Activated T-cell treated with anti-CD3 and anti-CD28 coated beads, Interleukin-2, amount 50 U/mL, for 72 hours (primary cell): Measurements from ENCODE around the gene UNC119B. TPM values are rescaled to one million over a fixed set of nuclear protein-coding genes. Genes with fewer than 3 reads are reported as not detected.

Experiments used
- ATAC-seq, 2 donors: fragments of 150-1000 bp; cut with Tn5 transposase; replicated peaks in 1 of 2; 2 replicates each; pipeline ENCODE4 v1.10.0; 2021; ENCODE audit warnings: moderate library complexity in 2 of 2, mild to moderate bottlenecking in 1 of 2
- DNase-seq, 2 donors: peaks; one replicate each; pipeline ENCODE4 v3.0.0; 2021 to 2022; ENCODE audit warnings: mixed read lengths in 1 of 2
- H3K27ac Mint-ChIP-seq: one replicate; pipeline ENCODE4 v1.8.0; 2022; ENCODE audit warnings: mild to moderate bottlenecking, moderate library complexity, mixed read lengths
- H3K27me3 Mint-ChIP-seq: one replicate; pipeline ENCODE4 v1.8.0; 2022; ENCODE audit warnings: low read depth, mixed read lengths
- H3K36me3 Mint-ChIP-seq, 2 donors: one replicate each; pipeline ENCODE4 v1.8.0; 2022; ENCODE audit warnings: mixed read lengths in 2 of 2, mild to moderate bottlenecking in 1 of 2; ENCODE audit not compliant: insufficient read depth in 2 of 2
- H3K4me1 Mint-ChIP-seq: one replicate; pipeline ENCODE4 v1.8.0; 2022; ENCODE audit warnings: low read depth, mixed read lengths
- H3K4me3 Mint-ChIP-seq, 2 donors: one replicate each; pipeline ENCODE4 v1.8.0; 2022; ENCODE audit warnings: mild to moderate bottlenecking in 2 of 2, mixed read lengths in 2 of 2, moderate library complexity in 2 of 2
- H3K9me3 Mint-ChIP-seq, 2 donors: one replicate each; pipeline ENCODE4 v1.8.0; 2022; ENCODE audit warnings: mixed read lengths in 2 of 2
- total RNA-seq, 2 donors: library from RNA; stranded (reverse); gene quantifications; one replicate each; pipeline ENCODE4 v1.2.3, GENCODE V29; 2022

Gene UNC119B
- total RNA-seq, 2 donors from 2014 or later = 31.2 to 40.5 TPM

DNA sequence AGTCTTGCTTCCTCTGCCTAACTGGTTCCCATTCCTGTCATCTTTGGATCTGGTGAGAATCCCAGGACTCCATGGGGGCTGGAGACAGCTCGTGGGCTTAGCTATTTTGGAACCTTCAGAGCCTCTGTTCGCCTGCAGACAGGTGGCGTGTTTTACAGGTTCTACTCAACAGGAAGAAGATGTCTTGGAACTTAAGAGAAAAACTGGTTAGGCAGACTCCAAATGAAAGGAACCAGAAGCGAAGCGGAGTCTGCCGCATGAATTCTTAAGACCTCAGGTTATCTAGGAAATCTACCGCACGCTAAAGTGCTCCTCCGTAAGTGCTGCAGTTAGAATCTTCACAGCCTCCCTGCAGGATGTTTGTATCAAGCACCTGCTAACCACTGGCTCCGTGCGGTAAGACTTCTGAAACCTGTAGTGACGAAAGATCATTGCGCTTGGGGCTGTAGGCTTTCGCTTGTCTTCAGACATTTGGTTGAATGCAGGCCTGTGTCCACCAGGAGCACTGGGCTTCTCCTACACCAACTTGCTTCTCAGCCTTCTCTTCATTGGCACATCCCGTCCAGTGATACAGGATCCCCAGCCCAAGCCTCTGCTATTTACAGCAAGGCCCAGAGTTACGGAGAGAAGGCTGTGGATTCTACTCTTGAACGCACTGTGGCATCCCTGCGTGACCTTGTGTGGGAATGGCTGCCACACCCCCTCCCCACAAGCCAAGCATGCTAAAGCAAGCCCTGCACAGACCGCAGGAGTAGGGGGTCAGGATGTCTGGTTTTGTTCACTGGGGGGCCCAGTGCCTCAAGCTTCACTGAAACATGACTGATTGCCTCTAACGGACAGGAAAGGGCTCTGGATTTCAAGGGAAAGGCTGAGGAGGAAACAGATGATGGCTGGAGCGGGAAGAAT lies 50.3 kb downstream of the UNC119B start:
- Mint-ChIP-seq H3K36me3 (peaks cover 0 to 5% of the 10 kb centered on the region in 2 donors), H3K27ac (no peak overlapping the region), H3K4me3 (peak overlapping the region; percentile 47 to 51), H3K27me3 (no peaks in the 10 kb centered on the region), H3K9me3 (no peaks in the 10 kb centered on the region), H3K4me1 (peaks cover 6% of the 10 kb centered on the region)
- DNase-seq (peak in 1 of 2 donors; percentile 40), ATAC-seq (peak; percentile 70 to 72)

DNA sequence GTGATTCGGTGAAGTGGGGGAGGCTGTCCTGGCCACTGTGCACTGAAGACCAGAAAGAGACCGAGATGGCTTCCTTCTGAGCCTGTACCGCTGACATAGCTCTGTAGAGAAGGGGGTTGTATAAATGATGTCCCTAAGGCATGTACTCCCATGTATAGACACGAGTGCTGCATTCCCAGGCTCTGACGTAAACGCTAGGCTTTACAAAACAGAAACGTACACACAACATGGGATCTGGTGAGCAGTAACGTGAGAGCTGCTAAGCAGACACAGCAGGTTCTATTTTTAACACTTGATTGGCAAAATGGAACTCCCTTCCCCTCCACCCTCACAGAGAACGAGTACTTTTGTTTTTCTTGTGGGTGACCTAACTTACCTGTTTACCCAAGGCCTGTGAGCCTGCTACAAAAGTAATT lies 51.3 kb downstream of the UNC119B start:
- Mint-ChIP-seq H3K27ac (no peak overlapping the region), H3K27me3 (no peaks in the 10 kb centered on the region), H3K4me3 (no peak overlapping the region), H3K36me3 (peaks cover 0 to 5% of the 10 kb centered on the region in 2 donors), H3K9me3 (no peaks in the 10 kb centered on the region), H3K4me1 (peaks cover 4% of the 10 kb centered on the region)
- peak in 1 of 2 donors; percentile 18 for ATAC-seq
- no peak for DNase-seq

DNA sequence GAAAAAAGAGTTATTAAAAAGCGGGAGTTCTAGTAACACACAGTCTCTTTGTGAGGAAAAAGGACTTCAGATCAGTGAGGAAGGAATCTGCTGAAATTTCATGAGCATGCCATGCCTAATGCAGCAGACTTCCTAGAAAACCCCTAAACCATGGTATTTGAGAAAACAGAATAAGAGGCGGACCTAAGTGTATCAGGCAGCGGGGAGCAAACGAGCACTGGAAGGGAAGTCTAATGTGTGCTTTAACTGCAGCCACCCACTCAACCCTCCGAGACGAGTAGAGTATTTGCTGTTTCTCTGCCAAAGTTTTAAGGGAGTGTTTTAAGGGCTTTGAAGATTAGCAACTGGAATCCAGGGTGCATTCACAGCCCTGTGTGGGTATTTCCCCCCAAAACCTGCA lies 51.8 kb downstream of the UNC119B start:
- H3K4me1 Mint-ChIP-seq = peaks cover 4% of the 10 kb centered on the region
- no peaks in the 10 kb centered on the region for H3K27me3 Mint-ChIP-seq
- no peak overlapping the region for H3K4me3 Mint-ChIP-seq
- no peaks in the 10 kb centered on the region for H3K9me3 Mint-ChIP-seq
- H3K36me3 Mint-ChIP-seq = peaks cover 0 to 7% of the 10 kb centered on the region in 2 donors
- DNase-seq (no peak), ATAC-seq (no peak)
- H3K27ac Mint-ChIP-seq = peak overlapping the region; percentile 7

DNA sequence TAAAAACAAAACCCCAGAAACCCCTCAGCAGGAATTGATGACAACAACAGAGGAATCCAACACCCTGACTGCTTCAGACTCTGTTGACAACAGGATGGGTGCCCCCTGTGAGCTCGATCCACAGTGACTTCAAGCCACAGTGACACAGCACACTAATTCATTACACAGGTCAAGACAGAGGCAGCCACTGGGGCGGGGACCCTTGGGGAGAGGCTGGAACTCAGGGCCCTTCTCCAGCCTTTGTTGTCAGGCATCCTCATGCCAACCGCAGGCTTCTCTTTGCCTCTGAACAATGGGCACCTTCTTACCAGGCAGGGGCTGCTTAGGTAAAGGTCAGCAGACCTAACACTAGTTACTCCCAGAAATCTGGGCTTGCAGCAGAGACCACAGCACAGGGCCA lies 53.0 kb downstream of the UNC119B start:
- Mint-ChIP-seq H3K9me3 (no peaks in the 10 kb centered on the region), H3K27ac (peak overlapping the region; percentile 63), H3K4me1 (peaks cover 4% of the 10 kb centered on the region), H3K36me3 (peaks cover 0 to 7% of the 10 kb centered on the region in 2 donors), H3K27me3 (no peaks in the 10 kb centered on the region), H3K4me3 (no peak overlapping the region)
- no peak for ATAC-seq
- DNase-seq = no peak

DNA sequence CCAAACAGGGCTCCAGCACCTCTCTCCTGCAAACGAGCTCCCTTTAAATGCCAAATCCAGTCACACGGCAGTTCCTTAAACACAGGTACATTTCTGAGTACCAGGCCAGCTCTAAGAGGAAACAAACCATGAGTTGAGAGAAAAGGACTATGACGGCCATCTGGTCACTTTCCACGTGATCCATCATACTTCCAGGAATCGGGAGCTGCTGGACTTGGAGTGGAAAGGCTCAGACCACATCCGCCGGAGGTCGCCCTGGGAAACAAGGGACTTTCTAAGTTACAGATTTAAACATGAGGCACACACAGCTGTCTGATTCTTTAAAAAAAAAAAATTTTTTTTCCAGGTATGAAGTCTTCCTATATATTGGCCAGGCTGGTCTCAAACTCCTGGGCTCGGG lies 54.6 kb downstream of the UNC119B start:
- no peak overlapping the region for H3K4me3 Mint-ChIP-seq
- DNase-seq (no peak), ATAC-seq (no peak)
- peaks cover 2 to 9% of the 10 kb centered on the region in 2 donors for H3K36me3 Mint-ChIP-seq
- H3K9me3 Mint-ChIP-seq = no peaks in the 10 kb centered on the region
- H3K27ac Mint-ChIP-seq = no peak overlapping the region
- H3K4me1 Mint-ChIP-seq = no peaks in the 10 kb centered on the region
- no peaks in the 10 kb centered on the region for H3K27me3 Mint-ChIP-seq

DNA sequence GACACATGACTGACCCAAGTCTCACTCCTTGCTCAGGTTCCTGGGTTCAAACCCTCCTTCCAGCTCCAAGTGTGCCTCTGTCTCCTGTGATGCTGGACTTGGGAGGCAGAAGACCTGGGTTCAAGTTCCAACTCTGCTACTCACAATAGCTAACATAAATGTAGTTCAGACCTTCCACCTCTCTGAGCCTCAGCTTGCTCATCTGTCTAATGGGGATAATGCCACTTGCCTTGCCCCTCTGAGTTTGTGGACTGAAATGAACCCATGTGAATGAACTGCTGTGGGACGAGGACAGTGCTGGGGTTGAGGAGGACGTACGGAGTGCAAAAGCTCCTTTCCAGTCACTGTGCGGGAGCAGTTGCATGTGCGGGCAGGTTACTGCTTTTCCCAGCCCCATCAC lies 56.3 kb downstream of the UNC119B start:
- H3K36me3 Mint-ChIP-seq = peaks cover 2 to 9% of the 10 kb centered on the region in 2 donors
- no peaks in the 10 kb centered on the region for H3K27me3 Mint-ChIP-seq
- no peaks in the 10 kb centered on the region for H3K4me1 Mint-ChIP-seq
- H3K27ac Mint-ChIP-seq = no peak overlapping the region
- DNase-seq (no peak), ATAC-seq (no peak)
- no peak overlapping the region for H3K4me3 Mint-ChIP-seq
- no peaks in the 10 kb centered on the region for H3K9me3 Mint-ChIP-seq

DNA sequence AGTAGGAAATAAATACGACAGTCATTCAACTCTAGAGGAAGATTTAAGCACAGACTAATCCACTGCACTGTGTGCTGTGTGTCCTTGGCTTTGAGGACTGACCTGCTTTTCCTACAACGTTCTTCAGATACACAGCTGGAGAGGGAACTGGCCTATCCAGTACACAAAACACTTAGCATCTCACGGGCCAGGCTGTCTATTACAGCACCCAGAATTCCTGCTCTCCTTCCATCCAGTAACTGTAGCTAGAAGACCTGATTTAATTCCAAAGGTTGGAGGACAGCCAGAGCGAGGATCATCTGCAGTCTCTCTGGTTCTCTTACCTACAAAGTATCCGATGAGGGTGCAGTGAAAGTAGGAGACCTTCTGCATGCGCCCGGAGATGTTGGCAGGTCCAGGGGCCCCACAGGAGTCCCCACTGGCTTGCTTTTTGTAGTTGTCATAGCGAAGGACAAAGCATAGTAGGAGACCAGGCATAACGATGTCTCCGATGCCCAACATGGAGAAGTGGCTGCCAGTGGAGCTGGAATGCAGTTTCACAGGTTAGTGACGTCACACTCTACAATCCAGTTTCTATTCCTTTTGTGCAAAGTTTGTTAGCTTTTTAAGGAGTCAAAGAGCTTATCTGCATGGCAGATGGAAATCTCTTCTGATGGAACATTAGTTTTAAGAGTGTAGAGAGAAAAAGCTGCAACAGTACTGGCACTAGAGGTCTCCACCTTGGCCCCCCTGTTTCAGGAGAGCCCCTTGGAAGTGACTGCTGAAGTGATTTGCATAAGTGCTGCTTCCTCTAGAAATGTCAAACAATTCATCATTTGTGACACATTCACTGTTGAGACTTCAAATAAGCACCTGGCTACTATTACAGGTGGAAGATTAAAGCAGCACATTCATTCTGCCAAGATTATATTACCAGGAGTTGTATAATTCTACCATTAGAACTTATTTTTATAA lies 57.1 kb downstream of the UNC119B start:
- Mint-ChIP-seq H3K4me1 (no peaks in the 10 kb centered on the region), H3K9me3 (no peaks in the 10 kb centered on the region), H3K27me3 (no peaks in the 10 kb centered on the region), H3K27ac (no peak overlapping the region), H3K4me3 (no peak overlapping the region), H3K36me3 (peaks cover 2 to 9% of the 10 kb centered on the region in 2 donors)
- DNase-seq (no peak), ATAC-seq (no peak)

DNA sequence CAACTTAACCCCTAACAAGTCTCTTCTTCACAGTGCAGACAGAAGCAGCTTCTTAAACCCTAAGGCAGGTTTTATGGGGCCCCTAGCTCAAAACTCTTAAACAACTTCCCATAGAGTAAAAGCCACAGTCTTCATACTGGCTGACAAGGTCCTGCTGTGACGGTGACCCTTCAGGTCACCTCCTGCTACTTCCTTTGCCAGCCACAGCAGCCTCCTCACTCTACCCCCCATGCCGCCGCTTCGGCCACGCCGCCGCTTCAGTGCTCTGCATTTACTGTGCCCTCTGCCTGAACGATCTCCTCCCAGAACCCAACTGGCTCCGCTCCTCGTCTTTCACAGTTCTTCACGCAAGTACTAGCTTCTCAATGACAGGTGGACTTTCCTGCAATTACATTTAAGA lies 60.8 kb downstream of the UNC119B start:
- Mint-ChIP-seq H3K27me3 (no peaks in the 10 kb centered on the region), H3K27ac (peak overlapping the region; percentile 51), H3K4me3 (no peak overlapping the region), H3K4me1 (peaks cover 22% of the 10 kb centered on the region), H3K36me3 (peaks cover 4 to 7% of the 10 kb centered on the region in 2 donors), H3K9me3 (no peaks in the 10 kb centered on the region)
- DNase-seq = no peak
- no peak for ATAC-seq

Other genes starting within 250 kb of the UNC119B start
- 100 to 1,000 TPM; 158 to 165 TPM for gene SRSF9, start 240.7 kb upstream of the UNC119B start, total RNA-seq
- 100 to 1,000 TPM; 115 to 119 TPM for gene DYNLL1, start 214.3 kb upstream of the UNC119B start, total RNA-seq
- gene COQ5, start 181.3 kb upstream of the UNC119B start, total RNA-seq = 10 to 100 TPM; 28.9 to 36.7 TPM
- 100 to 1,000 TPM; 198 to 200 TPM for gene RNF10, start 176.1 kb upstream of the UNC119B start, total RNA-seq
- gene POP5, start 129.1 kb upstream of the UNC119B start, total RNA-seq = 10 to 100 TPM; 37.4 to 40.8 TPM
- 1 to 10 TPM in 1 of 2 donors, not detected in 1; 1.2 TPM for gene CABP1, start 69.8 kb upstream of the UNC119B start, total RNA-seq
- gene MLEC, start 23.3 kb upstream of the UNC119B start, total RNA-seq = 10 to 100 TPM; 75.7 to 88.9 TPM
- 10 to 100 TPM; 17.8 to 20.0 TPM for gene ACADS, start 15.4 kb downstream of the UNC119B start, total RNA-seq
- gene SPPL3, start 193.9 kb downstream of the UNC119B start, total RNA-seq = 10 to 100 TPM; 43.5 to 45.7 TPM